ENCODE results near the gene SMAD5. TPM values are rescaled to one million over a fixed set of nuclear protein-coding genes. Genes with fewer than 3 reads are reported as not detected.

Gene SMAD5
- total and polyA plus RNA-seq, 12 donors, result 7.0 to 53.8 (median 38.7) TPM

- WGBS, 2 donors, result 96 to 100% methylated on average over 1 of the region's 1 CpG
- TF ChIP-seq CTCF (IDR thresholded peaks at IDR 0.05), result no peak
- DNase-seq (no peak), ATAC-seq (no peak)
- H3K4me3 ChIP-seq, result no peak overlapping the region
- peaks cover 0 to 14% (median 6%) of the 10 kb centered on the region in 9 donors for H3K4me1 ChIP-seq
- no peaks in the 10 kb centered on the region for H3K36me3 ChIP-seq
- intact Hi-C loops (cut with DNase I), result no loop called here
- no peaks in the 10 kb centered on the region for H3K9me3 ChIP-seq
- no peak overlapping the region for H3K27ac ChIP-seq
- no peaks in the 10 kb centered on the region for H3K27me3 ChIP-seq
Measured at GRCh38 chr5:136108766-136109165, 23.9 kb upstream of the SMAD5 start.

- intact Hi-C loops (cut with DNase I), result no loop called here
- no peaks in the 10 kb centered on the region for H3K9me3 ChIP-seq
- WGBS, 2 donors, result 92 to 94% methylated on average over 5 of the region's 5 CpGs
- no peak for TF ChIP-seq CTCF (IDR thresholded peaks at IDR 0.05)
- H3K4me3 ChIP-seq, result no peak overlapping the region
- no peaks in the 10 kb centered on the region for H3K36me3 ChIP-seq
- DNase-seq (no peak), ATAC-seq (no peak)
- peaks cover 0 to 6% (median 0%) of the 10 kb centered on the region in 9 donors for H3K4me1 ChIP-seq
- no peak overlapping the region for H3K27ac ChIP-seq
- H3K27me3 ChIP-seq, result no peaks in the 10 kb centered on the region
Measured at GRCh38 chr5:136109453-136110135, 23.1 kb upstream of the SMAD5 start.

GRCh38 chr5:136113606-136114005, 19.0 kb upstream of the SMAD5 start:
- Histone ChIP-seq H3K4me1 (no peaks in the 10 kb centered on the region), H3K27ac (no peak overlapping the region), H3K9me3 (no peaks in the 10 kb centered on the region), H3K4me3 (no peak overlapping the region), H3K36me3 (no peaks in the 10 kb centered on the region), H3K27me3 (peaks cover 0 to 3% (median 0%) of the 10 kb centered on the region in 7 donors)
- WGBS, 2 donors, result 82 to 93% methylated on average over 2 of the region's 2 CpGs
- intact Hi-C loops (cut with DNase I), result no loop called here
- no peak for TF ChIP-seq CTCF (IDR thresholded peaks at IDR 0.05)
- ATAC-seq (no peak), DNase-seq (no peak)

- no peak for TF ChIP-seq CTCF (IDR thresholded peaks at IDR 0.05)
- H3K9me3 ChIP-seq, result no peaks in the 10 kb centered on the region
- ATAC-seq (no peak), DNase-seq (no peak)
- 87 to 97% methylated on average over 5 of the region's 5 CpGs for WGBS, 2 donors
- H3K36me3 ChIP-seq, result no peaks in the 10 kb centered on the region
- no peak overlapping the region for H3K4me3 ChIP-seq
- no peak overlapping the region for H3K27ac ChIP-seq
- peaks cover 0 to 3% (median 0%) of the 10 kb centered on the region in 7 donors for H3K27me3 ChIP-seq
- no peaks in the 10 kb centered on the region for H3K4me1 ChIP-seq
- intact Hi-C loops (cut with DNase I), result no loop called here
Measured at GRCh38 chr5:136114414-136115125, 18.1 kb upstream of the SMAD5 start.
